Activated CD4-positive, alpha-beta T cell treated with anti-CD3 and anti-CD28 coated beads, Interleukin-2, amount 50 U/mL, for 16 hours (primary cell): ENCODE measurements around the gene OPA3.

ENCODE experiments used
- DNase-seq: peaks from one replicate; pipeline ENCODE4 v3.0.0-alpha.2; 2020

Gene OPA3

GRCh38 chr19:45500918-45501729, 83.5 kb downstream of the OPA3 start:
- DNase-seq, result no peak

GRCh38 chr19:45499196-45500180, 85.1 kb downstream of the OPA3 start:
- DNase-seq, result peak; percentile 80

- DNase-seq, result peak; percentile 67
Measured at GRCh38 chr19:45498411-45499195, 86.0 kb downstream of the OPA3 start, which contains the start of gene PPM1N. Gene PPM1N (plus strand): TSS chr19:45498443. CDS start chr19:45498473, 30 bp downstream.

GRCh38 chr19:45497791-45498190, 86.8 kb downstream of the OPA3 start:
- DNase-seq, result no peak

GRCh38 chr19:45496349-45496953, 88.2 kb downstream of the OPA3 start:
- DNase-seq, result no peak

GRCh38 chr19:45495178-45495577, 89.4 kb downstream of the OPA3 start:
- DNase-seq, result no peak

GRCh38 chr19:45494261-45494916, 90.2 kb downstream of the OPA3 start:
- DNase-seq, result no peak

- DNase-seq, result no peak
Measured at GRCh38 chr19:45492627-45493470, 91.8 kb downstream of the OPA3 start.

GRCh38 chr19:45492137-45492626, 92.4 kb downstream of the OPA3 start:
- no peak for DNase-seq

- no peak for DNase-seq
Measured at GRCh38 chr19:45489216-45489855, 95.3 kb downstream of the OPA3 start.

GRCh38 chr19:45488708-45489107, 95.9 kb downstream of the OPA3 start:
- no peak for DNase-seq

- peak; percentile 99 for DNase-seq
Measured at GRCh38 chr19:45485305-45486077, 99.1 kb downstream of the OPA3 start.

- no peak for DNase-seq
Measured at GRCh38 chr19:45484273-45484945, 100.2 kb downstream of the OPA3 start.

GRCh38 chr19:45483033-45483432, 101.6 kb downstream of the OPA3 start:
- no peak for DNase-seq

GRCh38 chr19:45478454-45479238, 106.0 kb downstream of the OPA3 start:
- DNase-seq, result peak; percentile 94

- DNase-seq, result no peak
Measured at GRCh38 chr19:45477713-45478453, 106.7 kb downstream of the OPA3 start.
